ENCODE results near the gene SENP8. TPM values are rescaled to one million over a fixed set of nuclear protein-coding genes. Genes with fewer than 3 reads are reported as not detected.

SENP8 gene
- polyA plus RNA-seq, 3 donors, result 6.5 to 7.2 (median 6.6) TPM

GRCh38 chr15:72106068-72106467, 12.1 kb upstream of the SENP8 start:
- DNase-seq, result no peak

GRCh38 chr15:72110355-72110754, 7.8 kb upstream of the SENP8 start:
- DNase-seq, result no peak

- peak; percentile 20 for DNase-seq
Measured at GRCh38 chr15:72112116-72112515, 6.1 kb upstream of the SENP8 start.

GRCh38 chr15:72112805-72113204, 5.4 kb upstream of the SENP8 start:
- no peak for DNase-seq

- DNase-seq, result no peak
Measured at GRCh38 chr15:72113347-72114031, 4.7 kb upstream of the SENP8 start.

GRCh38 chr15:72116731-72117485, 1.3 kb upstream of the SENP8 start:
- peak; percentile 39 for DNase-seq

- DNase-seq, result no peak
Measured at GRCh38 chr15:72117486-72118016, 652 bp upstream of the SENP8 start.

- DNase-seq, result no peak
Measured at GRCh38 chr15:72124218-72124617, 6.0 kb downstream of the SENP8 start.

GRCh38 chr15:72127724-72128322, 9.6 kb downstream of the SENP8 start:
- DNase-seq, result no peak

GRCh38 chr15:72128359-72128758, 10.2 kb downstream of the SENP8 start:
- no peak for DNase-seq

GRCh38 chr15:72130272-72130671, 12.1 kb downstream of the SENP8 start:
- no peak for DNase-seq

GRCh38 chr15:72131922-72132321, 13.7 kb downstream of the SENP8 start:
- DNase-seq, result no peak

GRCh38 chr15:72133211-72133610, 15.0 kb downstream of the SENP8 start:
- DNase-seq, result no peak

GRCh38 chr15:72135719-72136118, 17.5 kb downstream of the SENP8 start:
- no peak for DNase-seq

- DNase-seq, result peak; percentile 48
Measured at GRCh38 chr15:72136170-72137051, 18.2 kb downstream of the SENP8 start.

GRCh38 chr15:72139667-72140066, 21.5 kb downstream of the SENP8 start:
- DNase-seq, result no peak

- no peak for DNase-seq
Measured at GRCh38 chr15:72140088-72140487, 21.9 kb downstream of the SENP8 start.

GRCh38 chr15:72141171-72142084, 23.2 kb downstream of the SENP8 start:
- no peak for DNase-seq

- no peak for DNase-seq
Measured at GRCh38 chr15:72146221-72146620, 28.0 kb downstream of the SENP8 start.

GRCh38 chr15:72146934-72147333, 28.7 kb downstream of the SENP8 start:
- no peak for DNase-seq

- DNase-seq, result no peak
Measured at GRCh38 chr15:72147418-72147817, 29.2 kb downstream of the SENP8 start.

Measured in renal pelvis (tissue), 4 donors.